ENCODE results near the gene MAML2. TPM values are rescaled to one million over a fixed set of nuclear protein-coding genes. Genes with fewer than 3 reads are reported as not detected.

Gene MAML2
- total RNA-seq, 2 experiments from 2014 or later, result 23.9 to 37.1 TPM

DNA sequence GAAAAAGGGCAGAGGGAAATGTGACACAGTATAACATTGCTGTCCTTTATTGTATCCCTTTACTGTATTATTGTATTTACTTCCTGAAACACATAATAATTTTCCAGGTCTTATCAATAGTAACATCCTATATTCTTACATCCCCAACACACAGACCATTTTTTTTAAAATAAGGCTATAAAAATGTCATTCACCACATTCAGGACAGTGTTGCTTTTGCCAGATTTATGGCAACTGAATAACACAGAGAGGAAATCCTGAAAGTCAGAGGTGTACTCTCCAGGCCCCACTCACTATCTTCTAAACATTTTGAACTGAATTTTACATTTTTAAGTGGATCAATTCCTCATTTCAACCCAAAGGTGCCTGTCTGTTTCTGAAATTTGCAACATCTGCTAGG is 314.2 kb downstream of the MAML2 start:
- CTCF ChIA-PET, result no interaction called here
- peak overlapping the region; percentile 65 for H3K27ac Mint-ChIP-seq
- intact Hi-C loops (cut with DNase I, micrococcal nuclease), result no loop called here

DNA sequence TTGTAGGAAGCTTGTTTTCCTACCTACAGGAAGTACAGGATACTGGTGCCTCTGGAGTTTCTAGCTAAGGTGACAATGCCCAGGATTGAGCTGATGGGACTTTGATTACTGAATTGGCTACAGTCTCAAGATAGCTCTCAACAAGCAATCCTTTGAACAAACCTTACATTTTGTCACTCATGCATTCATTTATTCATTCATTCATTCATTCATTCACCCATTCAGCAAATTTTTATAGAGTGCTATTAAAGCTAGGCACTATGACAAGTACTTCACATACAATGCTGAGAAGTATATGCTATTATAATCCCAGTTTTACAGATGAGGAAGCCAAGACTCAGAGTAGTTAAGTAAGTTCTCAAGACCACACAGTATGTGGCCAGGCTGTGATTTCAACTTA is 316.0 kb downstream of the MAML2 start:
- POLR2A ChIA-PET, result no interaction called here
- DNase-seq (no peak), ATAC-seq (no peak)
- intact Hi-C loops (cut with DNase I, micrococcal nuclease), result no loop called here
- Mint-ChIP-seq H3K4me3 (no peak overlapping the region), H3K4me1 (peaks cover 67% of the 10 kb centered on the region), H3K27me3 (no peaks in the 10 kb centered on the region), H3K9me3 (ENCODE audit: low read depth) (no peaks in the 10 kb centered on the region), H3K27ac (peak overlapping the region; percentile 22), H3K36me3 (ENCODE audit: low read depth) (peaks cover 19% of the 10 kb centered on the region)
- CTCF ChIA-PET, result interaction anchor here (0.8 kb wide), 1 partner anchor 313 kb away, joined by 3 read pairs; no protein-coding TSS in a partner anchor

More for the DNA sequence above, 314.2 kb downstream of the MAML2 start:
- Mint-ChIP-seq H3K27me3 (no peaks in the 10 kb centered on the region), H3K4me1 (peaks cover 67% of the 10 kb centered on the region), H3K9me3 (ENCODE audit: low read depth) (no peaks in the 10 kb centered on the region), H3K4me3 (no peak overlapping the region), H3K36me3 (ENCODE audit: low read depth) (peaks cover 23% of the 10 kb centered on the region)
- no peak for DNase-seq
- no peak for ATAC-seq
- POLR2A ChIA-PET, result no interaction called here

DNA sequence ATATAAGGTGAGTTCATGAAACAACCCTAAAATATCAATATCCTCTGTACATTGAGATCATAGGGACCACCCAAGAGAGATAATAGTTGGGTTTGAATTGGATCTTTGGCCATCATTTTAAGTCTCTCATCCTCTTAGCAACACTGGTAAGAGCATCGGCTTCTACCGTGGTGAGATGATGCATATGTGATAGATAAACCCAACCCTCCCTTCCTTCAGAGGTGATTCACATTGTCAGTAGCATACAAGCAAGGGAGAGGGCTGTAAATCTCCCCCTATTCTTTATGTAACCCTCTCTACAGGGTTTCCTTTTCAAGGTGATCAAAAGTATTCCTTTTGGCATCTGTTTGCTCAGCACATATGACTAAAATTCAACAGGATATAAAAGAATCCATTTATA is 316.7 kb downstream of the MAML2 start:
- peak; percentile 83 for ATAC-seq
- Mint-ChIP-seq H3K36me3 (ENCODE audit: low read depth) (peaks cover 21% of the 10 kb centered on the region), H3K4me1 (peaks cover 63% of the 10 kb centered on the region), H3K27me3 (no peaks in the 10 kb centered on the region), H3K9me3 (ENCODE audit: low read depth) (no peaks in the 10 kb centered on the region), H3K4me3 (no peak overlapping the region), H3K27ac (peak overlapping the region; percentile 20)
- no peak for DNase-seq
- CTCF ChIA-PET, result no interaction called here
- POLR2A ChIA-PET, result interaction anchor here (0.9 kb wide), 1 partner anchor 190 kb away, joined by 3 read pairs; no protein-coding TSS in a partner anchor
- intact Hi-C loops (cut with DNase I, micrococcal nuclease), result no loop called here

DNA sequence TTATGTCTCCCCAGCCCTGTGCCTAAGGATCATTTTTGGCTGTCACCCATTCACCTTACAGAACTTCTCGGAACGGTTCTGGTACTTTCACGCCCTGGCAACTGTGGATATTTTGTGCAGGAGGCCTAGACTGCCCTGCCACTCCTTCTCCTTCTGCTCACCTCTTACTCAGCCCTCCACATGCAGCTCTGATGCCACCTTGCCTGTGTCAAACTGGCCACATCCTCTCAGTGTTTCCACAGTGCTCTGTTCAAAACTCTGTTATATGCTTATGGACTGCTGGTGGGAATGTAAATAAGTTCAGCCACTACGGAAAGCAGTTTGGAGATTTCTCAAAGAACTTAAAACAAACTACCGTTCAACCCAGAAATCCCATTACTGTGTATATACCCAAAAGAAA is 318.3 kb downstream of the MAML2 start:
- Mint-ChIP-seq H3K4me3 (no peak overlapping the region), H3K27ac (peak overlapping the region; percentile 51), H3K9me3 (ENCODE audit: low read depth) (no peaks in the 10 kb centered on the region), H3K4me1 (peaks cover 61% of the 10 kb centered on the region), H3K27me3 (no peaks in the 10 kb centered on the region), H3K36me3 (ENCODE audit: low read depth) (peaks cover 19% of the 10 kb centered on the region)
- DNase-seq (no peak), ATAC-seq (peak; percentile 21)
- intact Hi-C loops (cut with DNase I, micrococcal nuclease), result no loop called here
- ChIA-PET POLR2A (no interaction called here), CTCF (interaction anchor here (2.1 kb wide), 1 partner anchor 12 kb away, joined by 7 read pairs; no protein-coding TSS in a partner anchor)

DNA sequence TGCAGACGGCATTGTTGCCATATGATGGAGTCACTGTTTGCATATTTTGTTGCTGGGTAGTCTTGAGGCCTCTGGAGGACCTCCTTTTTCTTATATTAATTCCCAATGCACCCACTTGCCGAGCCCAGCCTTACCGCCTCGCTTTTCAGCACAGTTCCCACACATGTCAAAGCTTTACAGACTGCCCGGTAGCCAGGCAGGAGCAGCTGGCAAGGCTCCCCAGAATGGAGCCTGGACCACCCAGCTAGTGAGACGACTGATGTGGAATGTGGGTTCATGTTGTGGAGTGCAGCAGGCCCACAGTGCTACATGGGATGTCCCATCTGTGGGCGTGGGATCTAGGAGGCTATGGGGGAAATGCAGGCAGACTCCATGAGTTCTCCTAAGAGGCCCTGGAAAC is 319.7 kb downstream of the MAML2 start:
- H3K9me3 Mint-ChIP-seq (ENCODE audit: low read depth), result no peaks in the 10 kb centered on the region
- peaks cover 13% of the 10 kb centered on the region for H3K36me3 Mint-ChIP-seq (ENCODE audit: low read depth)
- CTCF ChIA-PET, result interaction anchor here (1.5 to 2.1 kb wide), 2 partner anchors 13 to 187 kb away, joined by 3 to 7 read pairs; no protein-coding TSS in a partner anchor
- DNase-seq, result no peak
- ATAC-seq, result no peak
- H3K4me3 Mint-ChIP-seq, result no peak overlapping the region
- H3K27ac Mint-ChIP-seq, result no peak overlapping the region
- intact Hi-C loops (cut with DNase I, micrococcal nuclease), result no loop called here
- H3K4me1 Mint-ChIP-seq, result peaks cover 52% of the 10 kb centered on the region
- no peaks in the 10 kb centered on the region for H3K27me3 Mint-ChIP-seq
- POLR2A ChIA-PET, result no interaction called here

DNA sequence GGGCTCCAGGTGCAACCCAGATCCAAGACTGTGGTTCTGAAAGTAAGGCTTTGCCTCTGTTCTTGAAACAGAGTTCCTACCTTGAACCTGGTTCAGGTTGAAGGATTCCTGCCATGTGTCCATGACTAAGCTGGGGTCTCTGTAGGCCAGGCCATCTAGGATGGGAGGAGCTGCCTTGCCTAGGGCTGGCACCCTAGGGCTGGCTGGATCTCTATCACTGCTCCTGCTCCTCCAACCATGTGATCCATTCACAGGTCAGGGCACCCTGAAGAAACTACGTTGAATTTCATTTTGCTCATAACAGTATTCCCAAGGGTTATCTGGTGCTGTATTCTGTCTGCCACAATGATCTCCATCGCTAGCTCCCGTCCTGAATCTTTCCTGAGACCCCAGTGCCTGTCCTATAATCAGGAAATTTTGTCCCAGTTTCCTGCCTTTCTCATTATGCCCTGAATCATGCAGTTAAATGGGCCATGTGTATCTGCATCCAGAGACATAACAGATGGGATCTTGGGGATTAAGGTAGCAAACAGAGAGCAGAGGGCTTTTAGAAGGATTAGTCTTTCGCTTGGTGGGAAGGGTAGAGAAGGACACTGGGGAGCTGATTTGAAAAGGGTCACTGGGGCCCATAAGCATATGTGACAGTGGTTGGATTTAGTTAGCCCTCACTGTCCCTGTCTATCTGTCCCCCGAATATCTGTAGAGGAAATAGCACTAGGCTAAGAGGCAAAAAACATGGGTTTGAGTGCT is 320.9 kb downstream of the MAML2 start:
- ATAC-seq, result no peak
- DNase-seq, result no peak
- intact Hi-C loops (cut with DNase I, micrococcal nuclease), result no loop called here
- ChIA-PET POLR2A (no interaction called here), CTCF (interaction anchor here (0.9 to 1.8 kb wide), 4 partner anchors 7 to 226 kb away, joined by 3 to 9 read pairs (median 3); no protein-coding TSS in a partner anchor)
- Mint-ChIP-seq H3K36me3 (ENCODE audit: low read depth) (peaks cover 7% of the 10 kb centered on the region), H3K27me3 (no peaks in the 10 kb centered on the region), H3K9me3 (ENCODE audit: low read depth) (no peaks in the 10 kb centered on the region), H3K4me1 (peaks cover 44% of the 10 kb centered on the region), H3K27ac (no peak overlapping the region), H3K4me3 (no peak overlapping the region)

DNA sequence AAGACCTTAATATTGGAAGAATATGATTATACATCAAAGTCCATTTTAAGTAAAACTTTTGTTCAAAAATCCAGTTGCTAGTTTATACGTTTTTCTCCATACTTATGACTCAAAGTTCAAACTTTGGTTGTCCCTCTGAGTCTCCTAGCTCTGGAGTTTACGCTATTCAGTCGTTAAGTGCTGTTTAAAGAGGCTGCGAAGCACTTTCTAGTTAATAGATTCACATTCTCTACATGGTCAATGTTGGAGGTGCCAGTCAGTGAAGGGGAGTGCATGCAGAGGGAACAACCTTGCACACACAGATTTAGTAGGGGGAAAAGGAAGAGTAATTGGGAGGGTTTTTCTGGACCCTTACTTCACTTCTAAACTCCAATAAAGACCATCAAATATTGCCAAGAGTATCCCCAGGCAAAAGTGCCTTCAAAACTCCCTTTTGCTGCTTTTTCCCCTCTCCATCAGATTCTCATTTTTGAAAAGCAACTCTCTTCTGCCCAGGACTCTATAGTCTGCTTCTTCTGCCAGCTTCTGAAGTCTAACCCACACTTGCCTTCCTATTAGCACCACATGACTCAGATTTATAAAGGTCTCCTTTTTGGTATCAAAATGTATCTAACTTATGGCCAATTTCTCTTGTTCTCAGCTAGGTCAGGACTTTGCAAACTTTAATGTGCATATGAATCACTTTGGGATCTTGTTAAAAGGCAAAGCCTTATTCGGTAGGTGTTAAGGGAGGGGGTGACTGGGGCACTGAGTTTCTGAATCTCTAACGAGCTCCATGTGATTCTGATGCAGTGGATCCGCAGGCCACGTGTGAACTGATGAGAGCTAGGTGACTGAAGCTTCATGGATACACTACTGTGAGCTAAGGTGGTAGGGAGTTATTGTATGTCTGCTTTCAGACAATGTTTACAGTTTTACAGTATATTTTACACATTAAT is 322.9 kb downstream of the MAML2 start:
- ChIA-PET CTCF (interaction anchor here (0.9 to 1.8 kb wide), 6 partner anchors 14 to 184 kb away, joined by 3 to 9 read pairs (median 4); no protein-coding TSS in a partner anchor), POLR2A (interaction anchor here (0.5 to 0.6 kb wide), 2 partner anchors 35 to 179 kb away, joined by 3 to 4 read pairs; no protein-coding TSS in a partner anchor)
- Mint-ChIP-seq H3K9me3 (ENCODE audit: low read depth) (no peaks in the 10 kb centered on the region), H3K27ac (peak overlapping the region; percentile 43), H3K36me3 (ENCODE audit: low read depth) (peaks cover 7% of the 10 kb centered on the region), H3K4me1 (peaks cover 48% of the 10 kb centered on the region), H3K27me3 (no peaks in the 10 kb centered on the region), H3K4me3 (no peak overlapping the region)
- ATAC-seq (peak; percentile 57), DNase-seq (peak; percentile 52)
- intact Hi-C loops (cut with DNase I, micrococcal nuclease), result no loop called here

DNA sequence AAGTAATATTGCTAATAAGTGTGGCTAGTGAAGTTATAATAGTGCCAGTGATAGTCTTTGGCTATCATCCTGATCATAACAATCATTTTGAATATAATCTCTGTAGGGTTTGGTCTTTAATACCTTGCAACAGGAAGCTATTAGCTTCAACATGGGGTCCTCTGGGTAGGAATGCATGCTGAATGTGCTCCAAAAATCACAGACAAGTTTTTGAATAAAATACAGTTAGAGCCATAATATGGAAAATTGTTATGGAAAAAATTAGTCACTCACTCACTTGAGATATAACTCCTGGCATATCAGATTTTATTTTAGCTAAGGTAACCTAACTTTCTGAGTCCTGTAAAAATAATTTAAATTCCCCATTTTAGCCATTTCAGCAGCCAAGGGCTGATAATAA is 323.7 kb downstream of the MAML2 start:
- Mint-ChIP-seq H3K9me3 (ENCODE audit: low read depth) (no peaks in the 10 kb centered on the region), H3K27me3 (no peaks in the 10 kb centered on the region), H3K36me3 (ENCODE audit: low read depth) (peaks cover 7% of the 10 kb centered on the region), H3K27ac (no peak overlapping the region), H3K4me3 (no peak overlapping the region), H3K4me1 (peaks cover 48% of the 10 kb centered on the region)
- CTCF ChIA-PET, result interaction anchor here (0.9 to 1.2 kb wide), 2 partner anchors 15 to 27 kb away, joined by 3 to 4 read pairs; no protein-coding TSS in a partner anchor
- DNase-seq (no peak), ATAC-seq (no peak)
- POLR2A ChIA-PET, result interaction anchor here (0.7 kb wide), 1 partner anchor 17 kb away, joined by 3 read pairs; no protein-coding TSS in a partner anchor
- intact Hi-C loops (cut with DNase I, micrococcal nuclease), result no loop called here

DNA sequence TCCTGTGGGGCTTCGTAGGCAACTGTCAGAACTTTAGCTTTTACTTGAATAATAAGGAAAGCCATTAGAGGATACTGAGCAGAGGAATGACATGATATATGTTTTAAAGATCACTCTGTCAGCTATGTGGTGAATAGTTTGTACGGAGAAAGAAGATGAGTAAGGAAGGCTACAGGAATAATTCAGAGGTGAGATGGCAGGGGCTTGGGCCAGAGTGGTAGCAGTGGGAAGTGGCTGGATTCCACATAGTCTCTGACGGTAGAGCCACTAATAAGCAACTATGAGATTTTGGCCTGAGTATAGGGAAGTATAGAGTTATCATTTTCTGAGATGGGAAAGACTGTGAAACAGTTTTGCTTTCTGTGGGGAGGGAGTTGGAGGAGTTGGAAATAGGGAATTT is 325.1 kb downstream of the MAML2 start:
- peaks cover 7% of the 10 kb centered on the region for H3K36me3 Mint-ChIP-seq (ENCODE audit: low read depth)
- CTCF ChIA-PET, result no interaction called here
- no peaks in the 10 kb centered on the region for H3K27me3 Mint-ChIP-seq
- peaks cover 56% of the 10 kb centered on the region for H3K4me1 Mint-ChIP-seq
- H3K4me3 Mint-ChIP-seq, result no peak overlapping the region
- no peak overlapping the region for H3K27ac Mint-ChIP-seq
- intact Hi-C loops (cut with DNase I, micrococcal nuclease), result no loop called here
- H3K9me3 Mint-ChIP-seq (ENCODE audit: low read depth), result no peaks in the 10 kb centered on the region
- DNase-seq, result no peak
- no peak for ATAC-seq
- POLR2A ChIA-PET, result no interaction called here

DNA sequence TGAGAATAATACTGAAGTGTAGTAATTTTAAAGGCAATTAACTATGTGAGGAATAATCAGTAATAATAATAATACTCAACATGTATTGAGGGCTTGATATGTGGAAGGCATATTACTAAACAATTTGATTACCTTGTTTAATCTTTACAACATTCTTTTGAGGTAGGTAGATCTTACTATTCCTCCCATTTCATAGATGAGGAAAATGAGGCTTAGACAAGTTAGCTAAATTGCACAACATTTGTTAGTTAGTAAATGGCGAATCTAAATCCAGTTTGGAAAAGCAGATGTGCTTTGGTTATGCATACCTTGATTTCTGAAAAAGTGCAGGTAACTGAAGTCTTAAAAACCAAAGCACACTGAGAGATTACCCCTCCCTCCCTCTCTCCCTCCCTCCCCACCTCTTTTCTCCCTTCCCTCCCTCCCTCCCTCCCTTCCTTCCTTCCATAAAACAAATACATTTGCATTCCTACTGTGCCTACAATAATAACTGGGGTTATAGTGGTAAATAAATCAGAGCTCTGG is 326.0 kb downstream of the MAML2 start:
- no peaks in the 10 kb centered on the region for H3K9me3 Mint-ChIP-seq (ENCODE audit: low read depth)
- intact Hi-C loops (cut with DNase I, micrococcal nuclease), result no loop called here
- no peaks in the 10 kb centered on the region for H3K27me3 Mint-ChIP-seq
- no peak overlapping the region for H3K4me3 Mint-ChIP-seq
- CTCF ChIA-PET, result interaction anchor here (3.3 kb wide), 1 partner anchor 326 kb away, joined by 10 read pairs; the partner anchor contains the start of gene MAML2
- DNase-seq (no peak), ATAC-seq (no peak)
- POLR2A ChIA-PET, result no interaction called here
- H3K4me1 Mint-ChIP-seq, result peaks cover 61% of the 10 kb centered on the region
- peaks cover 2% of the 10 kb centered on the region for H3K36me3 Mint-ChIP-seq (ENCODE audit: low read depth)
- H3K27ac Mint-ChIP-seq, result no peak overlapping the region

Measured in activated CD4-positive, alpha-beta T cell treated with anti-CD3 and anti-CD28 coated beads for 36 hours (primary cell).